Activated CD8-positive, alpha-beta memory T cell treated with anti-CD3 and anti-CD28 coated beads, Interleukin-2, amount 10 ng/mL, durations not matched to agents 7 days and 5 days (primary cell): ENCODE data around the gene ERN1. TPM values are rescaled to one million over a fixed set of nuclear protein-coding genes. Genes with fewer than 3 reads are reported as not detected.

Experiments used
- ATAC-seq: fragments of 150-1000 bp; cut with Tn5 transposase; one replicate; pipeline ENCODE4 v1.10.0; 2021; ENCODE audit warnings: moderate library complexity
- CTCF ChIA-PET: fragments of 350-600 bp; sonication (Branson Sonifier 250); formaldehyde crosslinking; loops from one replicate; lab custom pipeline; 2021; ENCODE audit warnings: antibody characterized with exemption; lab: Charles Lee
- DNase-seq: peaks from one replicate; pipeline ENCODE4 v3.0.0-alpha.2; 2020
- H3K27ac Mint-ChIP-seq: one replicate; pipeline ENCODE4 v1.8.0; 2021; ENCODE audit warnings: mild to moderate bottlenecking, mixed read lengths
- H3K27me3 Mint-ChIP-seq: one replicate; pipeline ENCODE4 v1.8.0; 2021; ENCODE audit warnings: mixed read lengths
- H3K36me3 Mint-ChIP-seq: one replicate; pipeline ENCODE4 v1.8.0; 2021; ENCODE audit warnings: mild to moderate bottlenecking, mixed read lengths
- H3K4me1 Mint-ChIP-seq: one replicate; pipeline ENCODE4 v1.8.0; 2021; ENCODE audit warnings: mixed read lengths
- H3K4me3 Mint-ChIP-seq: one replicate; pipeline ENCODE4 v1.8.0; 2021; ENCODE audit warnings: mild to moderate bottlenecking, moderate library complexity, mixed read lengths
- H3K9me3 Mint-ChIP-seq: one replicate; pipeline ENCODE4 v1.8.0; 2022; ENCODE audit warnings: low read depth, mixed read lengths
- total RNA-seq, 2 experiments: library from RNA; stranded (reverse); gene quantifications; one replicate each; pipeline ENCODE4 v1.2.3, GENCODE V29; 2021

The ERN1 gene
- total RNA-seq, 2 experiments from 2014 or later = 21.7 to 22.9 TPM

DNA sequence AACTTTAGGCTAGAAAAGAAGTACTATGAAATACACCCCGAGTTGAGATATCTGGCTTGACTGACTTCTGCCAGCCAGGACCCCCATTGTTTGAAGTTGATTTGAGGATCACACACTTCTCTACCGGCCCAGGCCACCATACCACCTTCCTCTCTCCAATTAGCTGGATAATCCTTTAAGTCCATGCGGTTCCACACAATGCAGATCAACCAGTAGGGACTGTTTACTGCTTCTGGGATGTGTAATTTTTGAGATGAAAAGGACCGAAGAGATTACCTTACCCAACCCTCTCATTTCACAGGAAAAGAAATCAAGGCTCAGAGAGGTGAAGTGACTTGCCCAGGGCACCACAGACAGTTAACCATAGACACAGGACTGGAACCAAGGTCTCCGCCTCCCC is 20.5 kb downstream of the ERN1 start:
- ATAC-seq (no peak), DNase-seq (no peak)
- CTCF ChIA-PET = interaction anchor here (1.0 kb wide), 1 partner anchor 25 kb away, joined by 4 read pairs; no protein-coding TSS in a partner anchor
- no peak overlapping the region for H3K27ac Mint-ChIP-seq
- H3K36me3 Mint-ChIP-seq = no peaks in the 10 kb centered on the region
- H3K4me3 Mint-ChIP-seq = no peak overlapping the region
- no peaks in the 10 kb centered on the region for H3K9me3 Mint-ChIP-seq
- H3K27me3 Mint-ChIP-seq = no peaks in the 10 kb centered on the region
- H3K4me1 Mint-ChIP-seq = peaks cover 32% of the 10 kb centered on the region

DNA sequence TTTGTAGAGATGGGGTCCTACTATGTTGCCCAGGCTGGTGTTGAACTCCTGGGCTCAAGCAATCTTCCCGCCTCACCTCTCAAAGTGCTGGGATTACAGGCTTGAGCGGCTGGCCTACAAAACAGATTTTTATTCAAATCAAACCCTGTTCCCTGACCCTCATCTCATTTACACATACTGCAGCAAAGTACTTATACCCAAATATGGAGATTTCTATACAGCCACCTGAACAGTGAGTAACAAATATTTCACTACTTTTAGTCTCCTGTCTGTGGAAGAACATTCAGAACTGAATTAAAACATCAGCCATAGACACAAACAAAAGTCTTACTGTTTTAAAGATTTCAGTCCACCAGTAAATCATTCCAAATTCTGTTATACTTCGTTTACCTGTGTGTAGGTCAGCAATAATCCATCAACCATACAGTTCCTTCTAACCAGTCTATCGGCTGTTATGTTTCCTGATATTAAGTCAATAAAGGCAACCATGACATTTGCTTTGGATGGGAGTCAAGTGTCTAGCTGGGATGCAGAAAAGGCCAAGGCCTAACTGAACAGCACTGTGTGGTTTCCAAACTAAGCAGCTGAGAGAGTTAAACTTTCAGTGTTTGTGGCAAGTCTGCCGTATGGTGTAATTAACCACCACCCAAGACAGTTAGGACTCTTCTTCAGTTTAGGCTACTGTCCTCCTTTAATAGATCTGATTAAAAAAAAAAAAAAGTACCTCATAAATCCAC is 22.3 kb downstream of the ERN1 start:
- no peak for DNase-seq
- peak; percentile 45 for ATAC-seq
- Mint-ChIP-seq H3K4me1 (peaks cover 48% of the 10 kb centered on the region), H3K36me3 (no peaks in the 10 kb centered on the region), H3K9me3 (no peaks in the 10 kb centered on the region), H3K27ac (peak overlapping the region; percentile 16), H3K4me3 (no peak overlapping the region), H3K27me3 (no peaks in the 10 kb centered on the region)
- CTCF ChIA-PET = interaction anchor here (1.1 to 1.5 kb wide), 3 partner anchors 13 to 25 kb away, joined by 3 read pairs; no protein-coding TSS in a partner anchor

DNA sequence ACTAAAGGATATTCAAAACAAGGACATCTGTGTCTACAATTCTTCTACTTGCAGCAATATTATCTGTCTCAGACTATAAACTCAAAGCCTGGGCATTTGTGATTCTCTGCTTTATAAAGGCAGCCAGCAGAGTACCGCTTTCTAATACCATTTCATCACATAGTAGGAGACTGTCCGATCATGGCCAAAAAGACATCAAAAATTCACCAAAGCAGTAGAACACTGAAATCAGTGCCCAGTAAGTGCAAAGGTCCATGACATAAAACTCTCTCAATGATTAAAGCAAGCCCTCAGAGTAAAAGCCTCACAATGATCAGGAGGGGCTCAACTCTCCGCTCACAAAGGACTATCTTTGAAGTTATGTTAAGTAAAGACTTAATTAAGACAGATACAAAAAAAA is 23.0 kb downstream of the ERN1 start:
- Mint-ChIP-seq H3K4me1 (peaks cover 51% of the 10 kb centered on the region), H3K36me3 (no peaks in the 10 kb centered on the region), H3K27me3 (no peaks in the 10 kb centered on the region), H3K4me3 (no peak overlapping the region), H3K27ac (no peak overlapping the region), H3K9me3 (no peaks in the 10 kb centered on the region)
- ATAC-seq (no peak), DNase-seq (no peak)
- CTCF ChIA-PET = interaction anchor here (1.1 to 1.3 kb wide), 3 partner anchors 25 to 81 kb away, joined by 3 to 6 read pairs (median 3); no protein-coding TSS in a partner anchor

DNA sequence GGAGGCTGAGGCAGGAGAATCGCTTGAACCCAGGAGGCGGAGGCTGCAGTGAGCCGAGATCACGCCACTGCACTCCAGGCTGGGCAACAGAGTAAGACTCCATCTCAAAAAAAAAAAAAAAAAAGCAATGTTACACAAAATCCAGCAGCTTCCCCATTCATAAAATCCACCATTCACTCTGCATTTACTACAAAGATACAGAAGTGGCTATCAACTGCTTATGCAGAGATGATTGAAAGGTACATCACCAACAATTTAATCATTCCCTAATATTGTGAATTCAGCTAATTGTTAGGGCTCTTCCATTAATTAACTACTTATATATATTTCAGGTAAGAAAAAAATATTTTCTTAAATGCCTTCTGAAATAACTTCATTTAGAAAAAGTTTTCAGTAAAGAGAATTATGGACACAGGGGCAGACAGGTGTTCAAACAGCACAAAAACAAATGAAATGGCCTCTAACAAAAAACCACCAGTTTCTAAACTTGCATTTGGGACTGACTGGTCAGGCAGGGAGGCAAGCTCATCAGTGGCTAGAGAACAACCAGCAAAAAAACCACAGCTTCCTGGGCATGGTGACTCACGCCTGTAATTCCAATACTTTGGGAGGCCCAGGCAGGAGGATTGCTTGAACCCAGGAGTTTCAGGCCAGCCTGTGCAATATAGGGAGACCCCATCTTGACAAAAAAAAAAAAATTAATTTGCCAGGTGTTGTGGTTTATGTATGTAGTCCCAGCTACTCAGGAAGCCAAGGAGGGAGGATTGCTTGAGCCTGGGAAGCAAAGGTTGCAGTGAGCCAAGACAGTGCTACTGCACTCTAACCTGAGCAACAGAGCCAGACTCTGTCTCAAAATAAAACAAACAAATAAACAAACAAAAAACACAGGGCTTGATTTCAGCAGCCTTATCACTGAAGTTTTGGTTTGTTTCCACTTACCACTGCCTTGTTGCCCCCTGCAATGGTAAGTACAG is 26.3 kb downstream of the ERN1 start:
- Mint-ChIP-seq H3K36me3 (no peaks in the 10 kb centered on the region), H3K4me1 (peaks cover 58% of the 10 kb centered on the region), H3K27me3 (no peaks in the 10 kb centered on the region), H3K27ac (no peak overlapping the region), H3K4me3 (no peak overlapping the region), H3K9me3 (no peaks in the 10 kb centered on the region)
- DNase-seq (no peak), ATAC-seq (no peak)
- CTCF ChIA-PET = interaction anchor here (0.7 to 2.5 kb wide), 11 partner anchors 10 to 192 kb away, joined by 3 to 8 read pairs (median 4); no protein-coding TSS in a partner anchor

DNA sequence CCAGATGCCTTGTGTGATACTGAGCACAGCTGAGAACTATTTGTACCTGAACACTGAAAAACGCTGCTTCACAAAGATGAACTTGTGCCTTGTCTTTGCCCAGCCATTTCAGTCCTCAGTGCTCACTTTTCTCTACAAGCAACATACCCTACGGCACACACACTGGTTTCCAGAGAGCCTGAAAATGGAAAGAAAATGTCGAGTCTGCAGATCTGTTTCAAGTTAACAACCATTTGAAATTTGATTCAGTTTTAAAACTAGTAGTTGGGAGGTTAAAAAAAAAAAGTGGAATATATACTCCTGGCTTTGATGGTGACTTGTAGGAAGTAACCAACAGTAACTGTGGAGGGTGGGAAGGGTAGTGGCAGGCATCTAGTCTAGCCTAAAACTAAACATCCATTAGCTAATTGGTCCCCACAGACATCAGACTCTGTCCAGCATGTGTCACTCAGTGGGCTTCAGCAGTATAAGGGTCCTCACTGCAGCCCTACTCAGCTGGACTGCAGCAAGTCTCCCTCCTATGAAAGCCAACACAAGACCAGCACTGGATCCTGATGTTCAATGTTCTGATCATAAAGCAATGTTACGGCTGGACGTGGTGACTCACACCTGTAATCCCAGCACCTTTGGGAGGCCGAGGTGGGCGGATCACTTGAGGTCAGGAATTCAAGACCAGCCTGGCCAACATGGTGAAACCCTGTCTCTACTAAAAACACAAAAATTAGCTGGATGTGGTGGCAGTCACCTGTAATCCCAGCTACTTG is 27.1 kb downstream of the ERN1 start:
- no peaks in the 10 kb centered on the region for H3K9me3 Mint-ChIP-seq
- no peaks in the 10 kb centered on the region for H3K27me3 Mint-ChIP-seq
- CTCF ChIA-PET = interaction anchor here (0.7 to 2.5 kb wide), 8 partner anchors 11 to 191 kb away, joined by 3 to 8 read pairs (median 4); no protein-coding TSS in a partner anchor
- H3K36me3 Mint-ChIP-seq = peaks cover 6% of the 10 kb centered on the region
- ATAC-seq (no peak), DNase-seq (no peak)
- no peak overlapping the region for H3K27ac Mint-ChIP-seq
- no peak overlapping the region for H3K4me3 Mint-ChIP-seq
- peaks cover 51% of the 10 kb centered on the region for H3K4me1 Mint-ChIP-seq

DNA sequence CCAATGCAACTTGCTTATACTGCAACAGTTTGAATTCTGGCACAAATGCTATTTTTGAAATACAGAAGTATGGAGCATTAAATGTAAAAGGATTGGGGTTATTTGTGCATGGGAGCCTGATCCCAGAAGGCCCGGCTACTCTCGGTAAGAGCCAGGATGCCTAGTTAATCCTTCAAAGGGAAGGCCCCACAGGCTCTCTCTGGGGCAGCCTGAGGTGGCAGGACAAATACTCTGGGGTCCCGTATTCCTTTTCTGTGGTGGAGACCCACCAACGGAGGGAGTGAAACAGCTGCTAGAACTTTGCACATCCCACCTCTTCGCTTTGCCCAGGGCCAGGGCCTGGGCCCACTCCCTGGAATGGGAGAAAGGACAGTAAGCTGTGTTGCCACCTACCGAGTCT is 30.4 kb downstream of the ERN1 start:
- Mint-ChIP-seq H3K4me1 (peaks cover 43% of the 10 kb centered on the region), H3K27ac (no peak overlapping the region), H3K4me3 (no peak overlapping the region), H3K36me3 (peaks cover 27% of the 10 kb centered on the region), H3K27me3 (no peaks in the 10 kb centered on the region), H3K9me3 (no peaks in the 10 kb centered on the region)
- ATAC-seq (no peak), DNase-seq (no peak)
- CTCF ChIA-PET = interaction anchor here (0.9 kb wide), 1 partner anchor 8 kb away, joined by 3 read pairs; no protein-coding TSS in a partner anchor

DNA sequence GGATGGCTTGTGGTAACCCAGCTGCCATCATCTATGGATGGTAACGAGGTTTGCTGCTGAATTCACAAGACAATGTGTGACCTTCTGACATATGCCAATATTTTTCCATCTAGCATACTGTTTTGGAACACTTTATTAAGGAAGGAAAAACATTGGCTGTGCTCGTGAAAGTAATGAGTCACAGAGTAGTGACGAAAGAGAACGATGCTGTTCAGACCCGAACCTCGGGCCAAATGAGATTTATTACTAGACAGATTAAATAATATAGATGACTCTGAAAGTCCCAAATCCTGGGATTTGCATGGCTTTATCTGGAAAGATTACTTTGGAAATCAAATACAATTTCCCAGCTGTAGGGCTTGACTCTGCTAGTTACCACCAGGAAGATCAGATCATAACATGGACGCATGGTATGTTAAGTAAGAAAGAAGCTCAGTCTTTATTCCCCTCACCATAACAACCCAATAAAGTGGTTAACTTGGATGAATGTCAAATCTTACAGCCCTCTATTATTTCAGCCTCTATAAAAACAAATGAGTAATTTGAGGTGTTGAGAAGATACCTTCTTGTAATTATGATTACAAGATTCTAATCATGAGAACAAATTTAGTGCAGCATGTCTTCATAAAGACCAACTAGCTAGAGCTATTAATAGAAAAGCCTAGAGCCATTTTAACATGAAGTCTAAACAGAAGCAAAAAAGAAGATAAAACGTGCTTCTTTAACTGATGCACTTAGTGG is 32.6 kb downstream of the ERN1 start:
- DNase-seq (no peak), ATAC-seq (no peak)
- no peaks in the 10 kb centered on the region for H3K9me3 Mint-ChIP-seq
- H3K4me1 Mint-ChIP-seq = peaks cover 36% of the 10 kb centered on the region
- H3K27me3 Mint-ChIP-seq = no peaks in the 10 kb centered on the region
- H3K4me3 Mint-ChIP-seq = no peak overlapping the region
- CTCF ChIA-PET = interaction anchor here (0.9 to 1.0 kb wide), 2 partner anchors 14 to 36 kb away, joined by 3 to 4 read pairs; no protein-coding TSS in a partner anchor
- H3K27ac Mint-ChIP-seq = no peak overlapping the region
- peaks cover 29% of the 10 kb centered on the region for H3K36me3 Mint-ChIP-seq

DNA sequence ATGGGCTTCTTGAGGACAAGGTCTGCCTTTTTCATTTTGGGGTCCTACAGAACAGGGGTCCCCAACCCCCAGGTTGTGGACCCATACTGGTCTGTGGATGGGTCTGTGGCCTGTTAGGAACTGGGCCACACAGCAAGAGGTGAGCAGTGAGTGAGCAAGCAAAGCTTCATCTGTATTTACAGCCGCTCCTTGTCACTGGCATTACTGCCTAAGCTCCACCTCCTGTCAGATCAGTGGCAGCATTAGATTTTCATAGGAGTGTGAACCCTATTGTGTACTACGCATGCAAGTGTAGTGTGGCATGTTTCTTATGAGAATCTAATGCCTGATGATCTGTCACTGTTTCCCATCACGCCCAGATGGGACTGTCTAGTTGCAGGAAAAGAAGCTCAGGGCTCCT is 33.9 kb downstream of the ERN1 start:
- DNase-seq (no peak), ATAC-seq (no peak)
- Mint-ChIP-seq H3K36me3 (peaks cover 33% of the 10 kb centered on the region), H3K9me3 (no peaks in the 10 kb centered on the region), H3K4me1 (peaks cover 45% of the 10 kb centered on the region), H3K27ac (no peak overlapping the region), H3K27me3 (no peaks in the 10 kb centered on the region), H3K4me3 (no peak overlapping the region)
- CTCF ChIA-PET = interaction anchor here (0.6 to 1.6 kb wide), 2 partner anchors 11 to 68 kb away, joined by 4 to 5 read pairs; no protein-coding TSS in a partner anchor

DNA sequence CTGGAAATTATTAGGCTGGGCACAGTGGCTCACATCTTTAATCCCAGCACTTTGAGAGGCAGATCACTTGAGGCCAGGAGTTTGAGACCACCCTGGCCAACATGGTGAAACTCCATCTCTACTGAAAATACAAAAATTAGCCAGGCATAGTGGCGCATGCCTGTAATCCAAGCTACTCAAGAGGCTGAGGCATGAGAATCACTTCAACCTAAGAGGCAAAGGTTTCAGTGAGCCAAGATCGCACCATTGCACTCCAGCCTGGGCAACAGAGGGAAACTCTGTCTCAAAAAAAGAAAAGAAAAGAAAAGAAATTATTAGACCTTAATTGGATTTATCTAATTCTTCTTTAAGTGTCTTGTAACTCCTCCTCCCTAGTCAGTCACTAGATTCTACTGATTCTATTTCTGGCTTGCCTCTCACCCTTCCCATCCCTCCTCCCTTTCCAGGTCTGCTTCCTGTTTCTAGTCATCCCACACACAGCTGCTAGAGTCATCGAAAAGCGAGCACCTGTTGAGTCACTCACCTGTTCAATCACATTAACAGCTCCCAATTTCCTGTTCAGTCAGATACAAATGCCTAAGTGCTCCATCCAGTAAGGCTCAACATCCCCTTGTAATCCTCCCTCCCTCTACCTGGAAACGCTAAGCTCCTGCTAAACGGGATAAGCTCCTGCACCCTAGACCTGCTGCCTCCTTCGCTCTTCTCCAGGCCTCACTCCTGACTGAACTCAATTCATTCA is 34.6 kb downstream of the ERN1 start:
- H3K27me3 Mint-ChIP-seq = no peaks in the 10 kb centered on the region
- peaks cover 33% of the 10 kb centered on the region for H3K36me3 Mint-ChIP-seq
- H3K27ac Mint-ChIP-seq = peak overlapping the region; percentile 18
- CTCF ChIA-PET = interaction anchor here (1.6 kb wide), 1 partner anchor 10 kb away, joined by 4 read pairs; no protein-coding TSS in a partner anchor
- DNase-seq = no peak
- no peak overlapping the region for H3K4me3 Mint-ChIP-seq
- no peak for ATAC-seq
- H3K4me1 Mint-ChIP-seq = peaks cover 49% of the 10 kb centered on the region
- H3K9me3 Mint-ChIP-seq = no peaks in the 10 kb centered on the region

DNA sequence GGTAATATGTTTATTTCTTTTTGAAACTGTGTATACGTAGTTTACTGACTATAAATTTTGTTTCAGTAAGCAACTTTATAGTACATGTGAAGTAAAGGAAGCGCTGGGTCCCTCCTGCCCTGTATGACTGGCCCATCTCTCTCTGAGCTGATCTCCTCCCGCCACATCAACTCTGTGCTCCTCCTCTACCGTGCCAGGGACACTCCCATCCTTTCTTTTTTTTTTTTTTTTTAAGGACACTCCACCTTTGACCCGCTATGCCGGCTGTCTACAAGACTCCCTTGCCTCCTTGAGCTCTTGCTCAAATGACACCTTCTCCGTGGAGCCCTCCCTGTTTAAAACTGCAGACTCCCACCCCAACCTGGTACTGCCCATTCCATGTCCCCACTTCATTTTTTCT is 35.5 kb downstream of the ERN1 start:
- Mint-ChIP-seq H3K27ac (no peak overlapping the region), H3K4me3 (no peak overlapping the region), H3K36me3 (peaks cover 34% of the 10 kb centered on the region), H3K27me3 (no peaks in the 10 kb centered on the region), H3K9me3 (no peaks in the 10 kb centered on the region), H3K4me1 (peaks cover 52% of the 10 kb centered on the region)
- CTCF ChIA-PET = no interaction called here
- ATAC-seq (no peak), DNase-seq (no peak)

DNA sequence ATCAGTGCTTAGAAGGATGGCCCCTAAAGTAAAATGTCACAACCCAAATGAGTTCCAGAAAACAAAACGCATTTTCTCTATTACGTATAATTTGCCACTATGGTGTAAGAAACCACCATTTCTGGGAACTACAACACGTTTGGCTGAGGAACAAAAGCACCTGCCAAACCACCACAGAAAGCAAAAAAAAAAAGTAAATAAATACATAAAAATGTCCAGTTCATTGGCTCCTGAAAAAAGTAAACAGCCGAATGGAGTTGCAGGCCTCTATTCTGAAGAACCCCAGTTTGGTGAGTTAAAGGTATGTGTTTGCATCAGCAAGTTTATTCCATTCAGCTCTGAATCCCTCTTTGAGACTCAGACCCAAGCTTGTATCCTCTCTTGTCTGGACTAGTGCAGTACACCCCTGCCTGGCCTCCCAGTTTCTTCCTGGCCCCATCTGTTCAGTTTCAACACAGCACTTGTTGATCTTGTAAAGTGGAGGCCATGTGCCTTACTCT is 36.9 kb downstream of the ERN1 start:
- CTCF ChIA-PET = interaction anchor here (0.9 to 1.5 kb wide), 5 partner anchors 11 to 41 kb away, joined by 3 read pairs; no protein-coding TSS in a partner anchor
- no peak for ATAC-seq
- no peak overlapping the region for H3K4me3 Mint-ChIP-seq
- H3K9me3 Mint-ChIP-seq = no peaks in the 10 kb centered on the region
- DNase-seq = no peak
- H3K4me1 Mint-ChIP-seq = peaks cover 60% of the 10 kb centered on the region
- peaks cover 30% of the 10 kb centered on the region for H3K36me3 Mint-ChIP-seq
- H3K27ac Mint-ChIP-seq = peak overlapping the region; percentile 26
- no peaks in the 10 kb centered on the region for H3K27me3 Mint-ChIP-seq
